Measurements from ENCODE around the gene AIFM2.

The AIFM2 gene

GRCh38 chr10:70096705-70097420, 35.8 kb downstream of the AIFM2 start:
- DNase-seq (ENCODE audit: low read depth in 2 of 2) = no peak
- H3K4me3 ChIP-seq (replicated peaks in 1 of 2; ENCODE audit: low read depth in 2 of 2, low read length in 2 of 2) = no peak overlapping the region
- no peak for TF ChIP-seq CTCF (IDR thresholded peaks at IDR 0.05; ENCODE audit: low read depth, low read length)

DNA sequence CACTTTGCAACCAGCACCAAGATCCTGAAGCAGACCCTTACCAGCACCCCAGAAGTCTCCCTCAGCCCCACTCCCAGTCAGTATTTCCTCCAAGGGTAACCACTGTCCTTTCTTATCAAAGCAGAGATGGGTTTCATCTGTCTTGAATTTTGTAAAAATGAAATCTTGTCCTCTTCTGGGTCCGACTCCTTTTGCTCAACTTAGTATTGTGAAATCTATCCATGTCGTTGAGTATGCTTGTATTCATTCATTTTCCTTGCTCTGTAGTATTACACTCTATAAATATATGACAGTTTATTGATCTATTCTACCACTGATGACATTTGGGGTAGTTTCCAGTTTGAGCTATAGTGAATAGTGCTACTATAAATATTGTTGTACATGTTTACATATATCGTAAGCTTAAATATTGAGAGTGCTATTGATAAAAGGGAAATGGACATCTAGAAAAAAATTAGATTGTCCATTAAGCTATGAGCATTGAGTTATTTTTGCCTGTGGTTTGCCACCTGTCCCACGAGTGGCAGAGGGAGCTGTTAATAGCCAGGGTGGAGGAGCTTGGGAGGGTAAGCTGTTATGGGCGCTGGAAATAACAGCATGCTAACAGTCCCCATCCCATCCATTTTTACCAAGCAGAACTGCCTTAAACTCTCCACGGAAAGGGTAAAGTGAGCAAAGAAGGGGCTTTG, 36.5 kb downstream of the AIFM2 start:
- no peak overlapping the region for H3K4me3 ChIP-seq (replicated peaks in 1 of 2; ENCODE audit: low read depth in 2 of 2, low read length in 2 of 2)
- no peak for DNase-seq (ENCODE audit: low read depth in 2 of 2)
- TF ChIP-seq CTCF (IDR thresholded peaks at IDR 0.05; ENCODE audit: low read depth, low read length) = no peak

- no peak overlapping the region for H3K4me3 ChIP-seq (replicated peaks in 1 of 2; ENCODE audit: low read depth in 2 of 2, low read length in 2 of 2)
- DNase-seq (ENCODE audit: low read depth in 2 of 2) = no peak
- TF ChIP-seq CTCF (IDR thresholded peaks at IDR 0.05; ENCODE audit: low read depth, low read length) = no peak
Observed at GRCh38 chr10:70094250-70094649, 38.4 kb downstream of the AIFM2 start.

DNA sequence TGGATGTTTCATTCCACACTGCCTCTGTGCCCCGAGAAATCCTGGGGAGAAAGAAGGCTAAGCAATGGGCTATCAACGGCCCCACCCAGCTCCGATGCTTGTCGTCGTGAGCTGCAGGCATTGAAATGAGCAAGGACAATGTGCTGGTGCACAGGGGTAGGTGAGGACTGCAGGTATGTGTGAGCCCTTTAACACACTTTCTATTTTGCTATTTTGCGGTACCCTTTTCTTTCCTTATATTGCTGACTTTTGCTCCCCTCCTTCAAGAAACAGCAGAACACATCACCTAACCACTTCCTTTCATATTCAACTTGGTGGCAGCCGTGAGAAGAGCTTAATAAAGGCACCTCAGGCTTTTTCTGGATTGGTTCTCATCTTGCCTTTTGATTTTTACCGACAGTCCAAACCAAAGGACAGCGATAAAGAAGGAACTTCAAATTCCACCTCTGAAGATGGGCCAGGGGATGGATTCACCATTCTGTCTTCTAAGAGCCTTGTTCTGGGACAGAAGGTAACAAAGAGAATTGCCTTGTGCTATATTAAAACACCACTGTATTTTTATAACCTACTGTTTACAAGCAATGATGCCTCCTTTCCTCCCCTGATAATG, 39.2 kb downstream of the AIFM2 start:
- no peak overlapping the region for H3K4me3 ChIP-seq (replicated peaks in 1 of 2; ENCODE audit: low read depth in 2 of 2, low read length in 2 of 2)
- TF ChIP-seq CTCF (IDR thresholded peaks at IDR 0.05; ENCODE audit: low read depth, low read length) = no peak
- no peak for DNase-seq (ENCODE audit: low read depth in 2 of 2)

GRCh38 chr10:70092389-70092718, 40.3 kb downstream of the AIFM2 start:
- DNase-seq (ENCODE audit: low read depth in 2 of 2) = no peak
- no peak for TF ChIP-seq CTCF (IDR thresholded peaks at IDR 0.05; ENCODE audit: low read depth, low read length)
- H3K4me3 ChIP-seq (replicated peaks in 1 of 2; ENCODE audit: low read depth in 2 of 2, low read length in 2 of 2) = no peak overlapping the region

- DNase-seq (ENCODE audit: low read depth in 2 of 2) = no peak
- H3K4me3 ChIP-seq (replicated peaks in 1 of 2; ENCODE audit: low read depth in 2 of 2, low read length in 2 of 2) = no peak overlapping the region
- no peak for TF ChIP-seq CTCF (IDR thresholded peaks at IDR 0.05; ENCODE audit: low read depth, low read length)
Observed at GRCh38 chr10:70090951-70091350, 41.7 kb downstream of the AIFM2 start.
